ENCODE results near the gene NT5DC1.

The NT5DC1 gene

GRCh38 chr6:116156405-116157326, 56.0 kb downstream of the NT5DC1 start:
- no peaks in the 10 kb centered on the region for H3K9me3 ChIP-seq (ENCODE audit: insufficient read depth, low read length, severe bottlenecking)

GRCh38 chr6:116157391-116157790, 56.7 kb downstream of the NT5DC1 start:
- H3K27ac ChIP-seq (ENCODE audit: low read length) = no peak overlapping the region
- no peak overlapping the region for H3K4me2 ChIP-seq (ENCODE audit: insufficient read depth, low read length)
- H3K4me3 ChIP-seq (ENCODE audit: low read depth in 1 of 2, low read length in 2 of 2) = no peak overlapping the region
- H3K9me3 ChIP-seq (ENCODE audit: insufficient read depth, low read length, severe bottlenecking) = no peaks in the 10 kb centered on the region
- H3K4me1 ChIP-seq (ENCODE audit: insufficient read depth, low read length) = no peaks in the 10 kb centered on the region
- ATAC-seq (ENCODE audit: insufficient read depth, low read depth) (no peak), DNase-seq (no peak)
- no peaks in the 10 kb centered on the region for H3K79me2 ChIP-seq (ENCODE audit: insufficient read depth, low read length)
- H2AFZ ChIP-seq (ENCODE audit: low read depth, low read length) = no peak overlapping the region
- H4K20me1 ChIP-seq (ENCODE audit: insufficient read depth, low read length) = no peaks in the 10 kb centered on the region
- TF ChIP-seq CTCF (IDR thresholded peaks at IDR 0.05; ENCODE audit: borderline replicate concordance, extremely low read depth, low read length, poor library complexity, severe bottlenecking) (no peak), EZH2 (IDR thresholded peaks at IDR 0.05; ENCODE audit: borderline replicate concordance, low read depth, low read length, severe bottlenecking) (no peak)
- no peaks in the 10 kb centered on the region for H3K36me3 ChIP-seq (ENCODE audit: insufficient read depth, low read length)
- H3K27me3 ChIP-seq (ENCODE audit: insufficient read depth, low read length, poor library complexity) = no peaks in the 10 kb centered on the region
- H3K9ac ChIP-seq (ENCODE audit: low read depth, low read length) = no peak overlapping the region

More at GRCh38 chr6:116156405-116157326, 56.0 kb downstream of the NT5DC1 start:
- H3K27me3 ChIP-seq (ENCODE audit: insufficient read depth, low read length, poor library complexity) = no peaks in the 10 kb centered on the region
- H3K9ac ChIP-seq (ENCODE audit: low read depth, low read length) = no peak overlapping the region
- no peaks in the 10 kb centered on the region for H4K20me1 ChIP-seq (ENCODE audit: insufficient read depth, low read length)
- no peaks in the 10 kb centered on the region for H3K36me3 ChIP-seq (ENCODE audit: insufficient read depth, low read length)
- no peak overlapping the region for H3K4me3 ChIP-seq (ENCODE audit: low read depth in 1 of 2, low read length in 2 of 2)
- no peaks in the 10 kb centered on the region for H3K79me2 ChIP-seq (ENCODE audit: insufficient read depth, low read length)
- H3K27ac ChIP-seq (ENCODE audit: low read length) = no peak overlapping the region
- TF ChIP-seq EZH2 (IDR thresholded peaks at IDR 0.05; ENCODE audit: borderline replicate concordance, low read depth, low read length, severe bottlenecking) (no peak), CTCF (IDR thresholded peaks at IDR 0.05; ENCODE audit: borderline replicate concordance, extremely low read depth, low read length, poor library complexity, severe bottlenecking) (no peak)
- H3K4me2 ChIP-seq (ENCODE audit: insufficient read depth, low read length) = no peak overlapping the region
- no peaks in the 10 kb centered on the region for H3K4me1 ChIP-seq (ENCODE audit: insufficient read depth, low read length)
- H2AFZ ChIP-seq (ENCODE audit: low read depth, low read length) = no peak overlapping the region
- ATAC-seq (ENCODE audit: insufficient read depth, low read depth) = no peak
- DNase-seq = no peak

- ATAC-seq (ENCODE audit: insufficient read depth, low read depth) = no peak
- Histone ChIP-seq H3K4me2 (ENCODE audit: insufficient read depth, low read length) (no peak overlapping the region), H3K27me3 (ENCODE audit: insufficient read depth, low read length, poor library complexity) (no peaks in the 10 kb centered on the region), H3K27ac (ENCODE audit: low read length) (no peak overlapping the region), H2AFZ (ENCODE audit: low read depth, low read length) (no peak overlapping the region), H3K36me3 (ENCODE audit: insufficient read depth, low read length) (no peaks in the 10 kb centered on the region), H3K4me3 (ENCODE audit: low read depth in 1 of 2, low read length in 2 of 2) (no peak overlapping the region), H3K9ac (ENCODE audit: low read depth, low read length) (no peak overlapping the region), H3K4me1 (ENCODE audit: insufficient read depth, low read length) (no peaks in the 10 kb centered on the region), H3K79me2 (ENCODE audit: insufficient read depth, low read length) (no peaks in the 10 kb centered on the region), H4K20me1 (ENCODE audit: insufficient read depth, low read length) (no peaks in the 10 kb centered on the region), H3K9me3 (ENCODE audit: insufficient read depth, low read length, severe bottlenecking) (no peaks in the 10 kb centered on the region)
- DNase-seq = no peak
- TF ChIP-seq CTCF (IDR thresholded peaks at IDR 0.05; ENCODE audit: borderline replicate concordance, extremely low read depth, low read length, poor library complexity, severe bottlenecking) (no peak), EZH2 (IDR thresholded peaks at IDR 0.05; ENCODE audit: borderline replicate concordance, low read depth, low read length, severe bottlenecking) (no peak)
Measured at GRCh38 chr6:116158641-116159040, 58.0 kb downstream of the NT5DC1 start.
